ENCODE measurements around the gene RAD51AP2.

Gene RAD51AP2

DNA sequence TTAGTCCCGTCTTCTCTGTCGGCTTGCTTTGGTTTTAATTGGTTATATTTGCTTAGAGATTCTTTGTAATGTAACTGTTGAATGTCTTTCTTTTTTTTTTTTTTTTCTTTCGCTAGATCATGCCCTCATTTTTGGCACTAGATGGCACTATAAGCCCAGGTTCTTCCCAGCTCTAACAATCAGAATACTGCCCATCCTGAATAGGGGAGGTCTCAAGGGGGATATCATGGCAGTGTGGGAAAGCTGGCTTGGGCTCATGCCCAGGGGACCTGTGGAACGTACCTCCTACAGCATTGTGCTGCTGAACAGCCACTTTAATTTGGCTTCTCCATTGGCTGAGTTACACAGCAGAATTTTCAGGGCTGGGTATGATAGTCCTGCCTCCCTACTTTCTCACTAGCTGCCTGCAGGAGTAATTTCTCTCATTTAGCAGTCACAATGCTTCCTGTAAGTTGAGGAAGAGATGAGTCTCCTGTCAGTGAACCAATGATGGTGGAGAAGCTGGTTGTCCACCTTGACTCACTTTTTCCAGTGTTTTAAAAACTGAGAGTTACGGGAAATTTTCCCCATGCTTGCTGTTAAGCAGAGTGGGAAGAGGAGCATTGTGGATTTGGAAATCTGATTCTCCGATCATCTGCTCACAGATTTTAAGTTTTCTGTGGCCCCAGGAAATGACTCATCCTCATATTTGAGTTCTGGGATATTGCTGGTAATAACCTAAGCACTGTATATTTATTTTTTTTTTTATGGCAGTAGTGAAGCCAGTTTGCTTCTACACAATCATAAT, 47.2 kb downstream of the RAD51AP2 start:
- DNase-seq (ENCODE audit: low read depth): no peak

- DNase-seq (ENCODE audit: low read depth): no peak
Measured at GRCh38 chr2:17461087-17461475, 57.2 kb downstream of the RAD51AP2 start.

Data from stimulated activated CD4-positive, alpha-beta T cell treated with anti-CD3 and anti-CD28 coated beads, Interleukin-2, amount 100 ng/mL, for 4 hours (primary cell).